Right ventricle myocardium inferior (tissue), 1 donor: Measurements from ENCODE around the gene MT3. TPM values are rescaled to one million over a fixed set of nuclear protein-coding genes. Genes with fewer than 3 reads are reported as not detected.
A peak's percentile ranks its signal among the peaks of the same experiment; 100 is the strongest.

Source experiments
- ATAC-seq: fragments of 200-7000 bp; cut with Tn5 transposase; one replicate; pipeline ENCODE4 v1.9.1; 2020; ENCODE audit warnings: mild to moderate bottlenecking, moderate library complexity
- DNase-seq: peaks from one replicate; pipeline ENCODE4 v3.0.0; 2021; ENCODE audit errors: missing footprints
- intact Hi-C: fragments of 100-400 bp; cut with DNase I; formaldehyde crosslinking; loops from one replicate; pipeline ENCODE4 v1.11.0; 2022
- total RNA-seq: library from RNA; stranded (reverse); fragmentation: NEBNext Ultra II Directional; extraction: Animal tissue kit (Norgen Biotek cat#: 25700); gene quantifications from one replicate; pipeline ENCODE4 v1.2.1, GENCODE V29; 2021
- donor health status: DM: no; HTN: yes; CAD: no; lungs with severe emphysema.

The MT3 gene
- total RNA-seq, 1 donor from 2014 or later = 5.9 TPM

DNA sequence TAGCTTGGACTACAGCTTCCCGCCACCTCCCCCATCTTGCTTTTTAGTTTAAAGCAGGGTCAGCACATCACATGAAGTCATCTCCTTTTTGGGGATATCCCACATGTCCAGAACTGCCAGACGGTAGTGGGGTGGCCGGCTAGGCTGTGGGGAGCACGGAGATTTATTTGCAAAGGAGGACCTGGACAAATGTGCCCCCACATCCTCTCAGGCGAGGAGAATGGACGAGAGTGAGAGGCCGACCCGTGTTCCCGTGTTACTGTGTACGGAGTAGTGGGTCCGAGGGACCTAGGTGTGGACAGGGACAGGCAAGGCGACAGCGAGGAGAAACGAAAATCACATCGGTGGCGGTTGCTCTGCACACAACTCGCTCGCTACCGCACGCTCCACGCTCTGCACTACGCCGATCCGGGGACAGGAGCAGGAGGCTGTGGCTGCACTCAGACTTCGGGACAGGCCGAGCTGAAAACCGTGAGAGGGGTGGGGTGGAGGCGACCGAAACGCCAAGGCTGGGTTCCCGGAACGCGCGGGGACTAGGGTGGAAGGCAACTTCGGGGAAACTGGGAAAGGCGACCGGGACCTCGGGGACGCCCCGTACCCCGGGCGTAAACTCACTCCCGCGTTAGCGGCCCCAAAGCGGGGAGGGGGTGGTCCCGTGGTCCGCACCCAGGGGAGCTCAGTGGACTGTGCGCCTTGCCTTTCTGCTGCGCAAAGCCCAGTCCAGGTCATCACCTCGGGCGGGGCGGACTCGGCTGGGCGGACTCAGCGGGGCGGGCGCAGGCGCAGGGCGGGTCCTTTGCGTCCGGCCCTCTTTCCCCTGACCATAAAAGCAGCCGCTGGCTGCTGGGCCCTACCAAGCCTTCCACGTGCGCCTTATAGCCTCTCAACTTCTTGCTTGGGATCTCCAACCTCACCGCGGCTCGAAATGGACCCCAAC lies 48.8 kb downstream of the MT3 start, which contains the start of gene MT1A:
Gene MT1A, plus strand, starts transcription at position 853 of the 937 bp plus-strand sequence. Its CDS starts 73 bp downstream, at position 926.
- peak; percentile 94 for ATAC-seq
- DNase-seq = peak; percentile 89
- intact Hi-C loops = loop anchor here (5.0 kb wide), 1 partner anchor 44 kb away; the partner anchor contains the start of gene MT1X

DNA sequence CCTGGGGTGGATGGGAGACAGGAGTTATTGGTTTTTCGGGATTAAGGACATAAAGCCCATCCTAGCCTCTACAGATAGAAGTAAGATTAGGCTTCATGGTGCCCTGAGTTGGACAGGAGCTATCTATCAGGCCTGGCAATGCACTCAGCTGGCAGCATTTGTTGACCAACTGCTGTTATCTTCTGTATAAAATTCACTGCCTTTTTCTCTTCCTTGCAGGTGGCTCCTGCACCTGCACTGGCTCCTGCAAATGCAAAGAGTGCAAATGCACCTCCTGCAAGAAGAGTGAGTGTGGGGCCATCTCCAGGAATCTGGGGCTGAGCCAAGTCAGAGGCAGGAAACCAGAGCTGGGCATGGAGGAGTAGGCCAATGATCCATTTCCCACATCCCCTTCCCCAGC lies 49.7 kb downstream of the MT3 start:
- peak; percentile 14 for DNase-seq
- intact Hi-C loops = loop anchor here (5.0 kb wide), 1 partner anchor 43 kb away; the partner anchor contains the start of gene MT1X
- no peak for ATAC-seq

DNA sequence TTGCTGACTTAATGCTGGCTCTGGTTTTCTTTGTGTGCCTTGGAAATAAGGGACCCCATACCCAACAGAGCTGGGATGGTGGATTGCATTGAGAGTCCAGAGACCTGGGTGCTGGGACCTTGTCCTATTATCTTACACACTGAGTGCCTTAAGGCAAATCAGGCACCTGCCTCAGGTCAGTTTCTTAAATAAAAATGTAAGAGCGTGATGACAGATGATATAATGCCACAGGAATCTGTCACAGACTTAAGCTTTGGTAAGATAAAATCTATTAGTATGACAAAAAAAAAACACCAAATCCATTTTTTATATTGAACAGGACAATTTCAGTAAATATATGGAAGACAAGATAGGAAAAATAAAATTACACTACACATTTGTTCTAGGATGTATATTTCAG lies 50.7 kb downstream of the MT3 start:
- DNase-seq = no peak
- ATAC-seq = no peak
- intact Hi-C loops = no loop called here

Other genes starting within 250 kb of the MT3 start
- gene AMFR, start 164.0 kb upstream of the MT3 start, total RNA-seq = 68.9 TPM
- 61.9 TPM for gene NUDT21, start 138.2 kb upstream of the MT3 start, total RNA-seq
- gene OGFOD1, start 138.0 kb upstream of the MT3 start, total RNA-seq = 30.6 TPM
- 37.7 TPM for gene BBS2, start 69.5 kb upstream of the MT3 start, total RNA-seq
- not detected for gene MT4, start 24.5 kb upstream of the MT3 start, total RNA-seq
- gene MT2A, start 19.1 kb downstream of the MT3 start, total RNA-seq = 95.2 TPM
- 136 TPM for gene MT1E, start 36.3 kb downstream of the MT3 start, total RNA-seq
- 6.7 TPM for gene MT1M, start 43.1 kb downstream of the MT3 start, total RNA-seq
- gene MT1A, start 49.1 kb downstream of the MT3 start, total RNA-seq = 2.9 TPM
- not detected for gene MT1B, start 62.4 kb downstream of the MT3 start, total RNA-seq
- 2.2 TPM for gene MT1F, start 68.4 kb downstream of the MT3 start, total RNA-seq
- not detected for gene MT1G, start 78.5 kb downstream of the MT3 start, total RNA-seq
- not detected for gene MT1H, start 80.3 kb downstream of the MT3 start, total RNA-seq
- gene MT1X, start 92.9 kb downstream of the MT3 start, total RNA-seq = 108 TPM
- 25.7 TPM for gene NUP93, start 140.6 kb downstream of the MT3 start, total RNA-seq